Measurements from ENCODE around the gene PTER. TPM values are rescaled to one million over a fixed set of nuclear protein-coding genes. Genes with fewer than 3 reads are reported as not detected.

The PTER gene
- total RNA-seq, 6 donors from 2014 or later: 7.8 to 30.0 (median 16.4) TPM

DNA sequence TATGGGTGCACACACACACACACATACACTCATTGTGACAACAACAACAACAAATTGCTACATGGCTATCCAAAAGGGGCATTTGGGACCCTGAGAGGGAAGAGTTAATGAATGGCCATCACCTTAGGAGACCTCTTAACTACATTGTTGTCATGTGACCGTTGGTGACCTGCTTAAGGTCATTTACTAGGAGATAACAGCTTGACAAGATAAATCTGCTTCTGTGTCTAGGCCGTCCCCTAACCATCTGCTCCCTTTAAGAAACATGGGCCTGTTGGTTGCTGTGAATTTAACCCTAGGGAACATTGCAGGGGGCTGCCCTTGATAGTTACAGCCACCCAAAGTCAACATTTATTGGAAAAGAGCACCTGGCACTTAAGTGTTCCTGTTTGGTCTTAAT is 55.1 kb downstream of the PTER start:
- Histone ChIP-seq H3K27ac (no peak overlapping the region), H3K4me1 (no peaks in the 10 kb centered on the region), H3K4me3 (no peak overlapping the region), H3K27me3 (no peaks in the 10 kb centered on the region), H3K9me3 (no peaks in the 10 kb centered on the region), H3K36me3 (peaks cover 0 to 18% (median 3%) of the 10 kb centered on the region in 4 donors)
- DNase-seq (no peak), ATAC-seq (ENCODE audit: low FRiP score in 2 of 2) (no peak)
- WGBS, 2 donors: 20 to 67% methylated on average over 1 to 2 of the region's 2 CpGs
- no peak for TF ChIP-seq POLR2A (IDR thresholded peaks at IDR 0.05)
- TF ChIP-seq, protein P1, sequence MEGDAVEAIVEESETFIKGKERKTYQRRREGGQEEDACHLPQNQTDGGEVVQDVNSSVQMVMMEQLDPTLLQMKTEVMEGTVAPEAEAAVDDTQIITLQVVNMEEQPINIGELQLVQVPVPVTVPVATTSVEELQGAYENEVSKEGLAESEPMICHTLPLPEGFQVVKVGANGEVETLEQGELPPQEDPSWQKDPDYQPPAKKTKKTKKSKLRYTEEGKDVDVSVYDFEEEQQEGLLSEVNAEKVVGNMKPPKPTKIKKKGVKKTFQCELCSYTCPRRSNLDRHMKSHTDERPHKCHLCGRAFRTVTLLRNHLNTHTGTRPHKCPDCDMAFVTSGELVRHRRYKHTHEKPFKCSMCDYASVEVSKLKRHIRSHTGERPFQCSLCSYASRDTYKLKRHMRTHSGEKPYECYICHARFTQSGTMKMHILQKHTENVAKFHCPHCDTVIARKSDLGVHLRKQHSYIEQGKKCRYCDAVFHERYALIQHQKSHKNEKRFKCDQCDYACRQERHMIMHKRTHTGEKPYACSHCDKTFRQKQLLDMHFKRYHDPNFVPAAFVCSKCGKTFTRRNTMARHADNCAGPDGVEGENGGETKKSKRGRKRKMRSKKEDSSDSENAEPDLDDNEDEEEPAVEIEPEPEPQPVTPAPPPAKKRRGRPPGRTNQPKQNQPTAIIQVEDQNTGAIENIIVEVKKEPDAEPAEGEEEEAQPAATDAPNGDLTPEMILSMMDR (IDR thresholded peaks at IDR 0.05): no peak
- no peak for TF ChIP-seq POLR2AphosphoS5 (IDR thresholded peaks at IDR 0.05)
- no peak for TF ChIP-seq EP300 (IDR thresholded peaks at IDR 0.05)

DNA sequence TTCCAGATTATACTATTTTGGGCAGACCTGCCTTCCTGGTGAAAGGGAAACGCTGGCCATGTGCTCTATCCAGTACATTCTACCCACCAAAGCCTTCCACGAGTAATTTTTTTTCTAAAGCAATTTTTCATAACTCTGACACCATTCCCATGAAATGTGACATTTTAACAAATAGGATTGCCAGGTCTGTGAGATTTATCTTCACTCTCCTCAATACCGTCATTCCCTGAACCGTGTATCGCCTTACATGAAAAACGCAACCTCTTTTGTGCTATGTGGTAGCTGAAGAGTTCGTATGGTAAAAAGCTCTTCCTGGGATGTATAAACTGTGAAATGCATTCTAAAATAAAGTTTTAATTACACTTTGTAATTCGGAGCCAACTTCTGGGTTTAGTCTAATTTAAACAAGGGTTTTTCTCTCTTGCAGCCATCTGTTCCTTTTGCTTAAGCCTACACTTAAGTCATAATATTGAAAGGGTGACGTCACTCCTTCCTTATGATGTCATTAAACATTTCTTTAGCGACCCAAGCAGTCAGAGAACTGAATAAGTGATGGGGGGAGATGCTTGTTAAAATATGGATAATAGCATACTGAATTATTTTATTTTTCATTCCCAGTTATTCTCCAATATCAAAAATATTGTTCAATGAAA is 57.2 kb downstream of the PTER start:
- Histone ChIP-seq H3K36me3 (peaks cover 0 to 2% (median 0%) of the 10 kb centered on the region in 4 donors), H3K9me3 (no peaks in the 10 kb centered on the region), H3K27me3 (no peaks in the 10 kb centered on the region), H3K27ac (no peak overlapping the region), H3K4me3 (no peak overlapping the region), H3K4me1 (no peaks in the 10 kb centered on the region)
- 83 to 86% methylated on average over 10 of the region's 10 CpGs for WGBS, 2 donors
- TF ChIP-seq, protein P1 (IDR thresholded peaks at IDR 0.05): no peak
- no peak for DNase-seq
- no peak for ATAC-seq (ENCODE audit: low FRiP score in 2 of 2)

DNA sequence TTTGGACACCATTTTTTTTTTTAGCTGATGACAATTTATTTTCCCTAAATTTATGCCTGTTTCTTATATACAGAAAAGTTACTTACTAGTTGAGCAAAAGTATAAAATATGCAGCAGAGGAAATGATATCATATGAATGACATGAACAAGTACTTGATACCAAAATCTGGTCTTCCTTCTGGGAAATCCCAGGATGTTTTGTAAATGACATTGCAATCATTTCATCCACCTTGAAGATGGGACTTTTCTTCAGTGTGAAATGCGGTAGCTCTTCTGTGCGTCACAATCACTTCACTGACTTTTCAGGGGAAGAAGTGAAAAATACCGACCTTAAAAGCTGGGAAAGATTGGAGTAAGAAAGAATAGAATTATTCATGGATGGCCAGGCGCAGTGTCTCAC is 61.1 kb downstream of the PTER start:
- no peak for ATAC-seq (ENCODE audit: low FRiP score in 2 of 2)
- DNase-seq: no peak
- Histone ChIP-seq H3K9me3 (no peaks in the 10 kb centered on the region), H3K27me3 (no peaks in the 10 kb centered on the region), H3K4me3 (no peak overlapping the region), H3K36me3 (no peaks in the 10 kb centered on the region), H3K4me1 (no peaks in the 10 kb centered on the region), H3K27ac (no peak overlapping the region)
- TF ChIP-seq POLR2A (IDR thresholded peaks at IDR 0.05): no peak
- TF ChIP-seq, protein P1 (IDR thresholded peaks at IDR 0.05): no peak
- no peak for TF ChIP-seq EP300 (IDR thresholded peaks at IDR 0.05)
- no peak for TF ChIP-seq POLR2AphosphoS5 (IDR thresholded peaks at IDR 0.05)
- 86 to 90% methylated on average over 4 of the region's 4 CpGs for WGBS, 2 donors

GRCh38 chr10:16505161-16505560 is 68.4 kb downstream of the PTER start:
- Histone ChIP-seq H3K27me3 (no peaks in the 10 kb centered on the region), H3K9me3 (no peaks in the 10 kb centered on the region), H3K4me1 (no peaks in the 10 kb centered on the region), H3K4me3 (no peak overlapping the region), H3K36me3 (peaks cover 0 to 20% (median 0%) of the 10 kb centered on the region in 4 donors), H3K27ac (no peak overlapping the region)
- no peak for ATAC-seq (ENCODE audit: low FRiP score in 2 of 2)
- no peak for TF ChIP-seq POLR2A (IDR thresholded peaks at IDR 0.05)
- TF ChIP-seq, protein P1 (IDR thresholded peaks at IDR 0.05): no peak
- no peak for TF ChIP-seq EP300 (IDR thresholded peaks at IDR 0.05)
- no peak for TF ChIP-seq POLR2AphosphoS5 (IDR thresholded peaks at IDR 0.05)
- 100% methylated on average over 1 of the region's 1 CpG for WGBS, 2 donors
- no peak for DNase-seq

DNA sequence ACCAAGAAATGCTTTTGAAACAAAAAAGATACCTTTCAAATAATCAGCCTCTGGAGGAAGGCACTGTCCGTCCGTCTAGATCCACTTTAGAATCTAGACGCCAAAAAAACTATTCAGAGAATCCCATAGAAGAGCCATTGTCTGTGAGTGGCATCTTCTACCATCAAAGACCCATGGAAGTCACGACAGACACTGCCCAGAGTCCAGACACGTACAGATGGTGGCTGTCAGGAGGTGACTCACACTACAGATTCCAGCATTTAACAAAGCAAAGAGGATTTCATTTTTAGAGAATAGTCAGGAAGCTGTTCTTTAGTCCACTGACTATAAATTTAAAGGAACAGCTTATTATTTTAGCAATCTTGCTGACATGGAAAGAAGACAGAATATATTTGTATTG is 73.2 kb downstream of the PTER start:
- ATAC-seq (ENCODE audit: low FRiP score in 2 of 2): no peak
- TF ChIP-seq EP300 (IDR thresholded peaks at IDR 0.05) (no peak), POLR2AphosphoS5 (IDR thresholded peaks at IDR 0.05) (no peak)
- TF ChIP-seq, protein P1 (IDR thresholded peaks at IDR 0.05): no peak
- Histone ChIP-seq H3K36me3 (peaks cover 0 to 33% (median 0%) of the 10 kb centered on the region in 4 donors), H3K27me3 (no peaks in the 10 kb centered on the region), H3K4me3 (no peak overlapping the region), H3K4me1 (no peaks in the 10 kb centered on the region), H3K9me3 (no peaks in the 10 kb centered on the region), H3K27ac (no peak overlapping the region)
- no peak for DNase-seq
- 88 to 89% methylated on average over 5 of the region's 5 CpGs for WGBS, 2 donors

Measured in upper lobe of left lung (tissue), 6 donors.